Urothelium cell line (cell line): ENCODE data around the gene CSNK1D.
A peak's percentile ranks its signal among the peaks of the same experiment; 100 is the strongest.

Experiments
- DNase-seq: peaks from one replicate; pipeline ENCODE4 v3.0.0; 2011; ENCODE audit warnings: low spot score, mixed read lengths
- FAIRE-seq: peaks from 2 replicates; lab custom pipeline; 2011; peaks lifted over from hg19 to GRCh38; lab: Jason Lieb, UNC

Gene CSNK1D

GRCh38 chr17:82241183-82241925 lies 32.1 kb downstream of the CSNK1D start:
- DNase-seq, result no peak
- FAIRE-seq, result no peak

DNA sequence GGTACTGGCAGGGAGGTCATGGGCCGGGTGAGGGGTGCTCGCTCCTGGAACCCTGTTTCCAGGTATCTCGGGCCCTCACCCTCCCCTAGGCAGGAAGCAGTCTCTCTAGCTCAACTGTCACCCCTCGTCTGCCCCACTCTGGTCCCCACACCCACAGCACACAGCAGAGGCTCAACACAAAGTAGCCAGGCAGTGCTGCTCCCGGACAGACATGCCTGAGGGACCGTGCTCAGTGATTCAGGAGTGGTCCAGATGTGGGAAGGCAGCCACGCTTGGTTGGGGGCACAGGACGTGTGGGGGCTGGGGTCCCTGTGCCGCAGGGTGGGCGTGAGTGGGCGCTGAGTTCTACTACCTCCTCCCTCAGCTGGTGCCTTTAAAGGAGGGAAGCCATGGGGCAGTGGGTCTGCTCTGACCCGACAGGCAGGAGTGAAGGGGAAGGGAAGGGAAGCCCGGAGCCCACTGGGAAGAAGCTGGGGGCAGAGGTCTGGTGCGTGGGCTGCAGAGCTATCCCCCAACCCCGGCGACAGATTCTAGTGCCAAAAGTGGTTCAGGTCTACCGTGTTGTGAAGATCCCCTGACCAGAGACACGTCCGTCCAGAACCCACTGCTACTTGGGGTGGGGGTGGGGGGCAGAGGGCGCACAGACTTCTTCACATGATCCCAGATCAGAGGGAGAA lies 32.9 kb downstream of the CSNK1D start:
- DNase-seq, result no peak
- no peak for FAIRE-seq

GRCh38 chr17:82239926-82240505 lies 33.5 kb downstream of the CSNK1D start:
- FAIRE-seq, result no peak
- DNase-seq, result no peak

GRCh38 chr17:82239401-82239925 lies 34.0 kb downstream of the CSNK1D start:
- FAIRE-seq (no peak), DNase-seq (no peak)

GRCh38 chr17:82238472-82239201 lies 34.9 kb downstream of the CSNK1D start:
- FAIRE-seq, result no peak
- no peak for DNase-seq

DNA sequence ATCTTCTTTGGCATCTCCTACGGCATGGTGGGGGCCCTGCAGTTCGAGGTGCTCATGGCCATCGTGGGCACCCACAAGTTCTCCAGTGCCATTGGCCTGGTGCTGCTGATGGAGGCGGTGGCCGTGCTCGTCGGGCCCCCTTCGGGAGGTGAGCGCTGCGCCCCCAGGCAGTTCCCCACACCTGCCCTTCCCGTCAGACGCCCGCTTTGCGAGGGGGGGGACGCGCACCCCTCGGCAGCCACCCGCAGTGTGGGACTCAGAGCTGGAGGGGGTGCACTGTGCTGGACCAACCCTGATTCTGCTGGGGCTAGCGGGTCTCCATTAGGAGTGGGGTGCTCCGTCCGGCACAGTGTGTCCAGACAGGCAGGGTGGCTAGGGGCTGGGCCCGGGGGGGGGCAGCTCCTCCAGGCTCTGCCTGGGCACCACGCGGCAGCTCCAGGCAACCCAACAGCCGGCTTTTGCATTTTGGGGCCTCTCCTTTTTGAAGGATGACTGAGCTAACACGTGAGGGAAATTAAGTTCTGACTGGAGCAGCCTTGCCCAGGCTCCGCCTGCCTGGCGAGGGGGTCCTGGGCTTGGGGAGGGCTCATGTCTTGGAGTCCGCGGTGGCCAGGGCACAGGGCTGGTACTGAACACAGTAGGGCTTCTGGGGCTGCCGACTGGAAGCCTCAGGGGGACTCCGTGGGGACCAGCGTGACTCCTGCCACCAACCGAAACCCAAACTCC lies 35.6 kb downstream of the CSNK1D start:
- DNase-seq (no peak), FAIRE-seq (no peak)

- FAIRE-seq (no peak), DNase-seq (no peak)
Measured at GRCh38 chr17:82237083-82237745, 36.3 kb downstream of the CSNK1D start.

GRCh38 chr17:82236142-82236971 lies 37.1 kb downstream of the CSNK1D start:
- no peak for FAIRE-seq
- peak; percentile 83 for DNase-seq

- FAIRE-seq (peak; percentile 56), DNase-seq (no peak)
Measured at GRCh38 chr17:82235775-82236141, 37.7 kb downstream of the CSNK1D start.

DNA sequence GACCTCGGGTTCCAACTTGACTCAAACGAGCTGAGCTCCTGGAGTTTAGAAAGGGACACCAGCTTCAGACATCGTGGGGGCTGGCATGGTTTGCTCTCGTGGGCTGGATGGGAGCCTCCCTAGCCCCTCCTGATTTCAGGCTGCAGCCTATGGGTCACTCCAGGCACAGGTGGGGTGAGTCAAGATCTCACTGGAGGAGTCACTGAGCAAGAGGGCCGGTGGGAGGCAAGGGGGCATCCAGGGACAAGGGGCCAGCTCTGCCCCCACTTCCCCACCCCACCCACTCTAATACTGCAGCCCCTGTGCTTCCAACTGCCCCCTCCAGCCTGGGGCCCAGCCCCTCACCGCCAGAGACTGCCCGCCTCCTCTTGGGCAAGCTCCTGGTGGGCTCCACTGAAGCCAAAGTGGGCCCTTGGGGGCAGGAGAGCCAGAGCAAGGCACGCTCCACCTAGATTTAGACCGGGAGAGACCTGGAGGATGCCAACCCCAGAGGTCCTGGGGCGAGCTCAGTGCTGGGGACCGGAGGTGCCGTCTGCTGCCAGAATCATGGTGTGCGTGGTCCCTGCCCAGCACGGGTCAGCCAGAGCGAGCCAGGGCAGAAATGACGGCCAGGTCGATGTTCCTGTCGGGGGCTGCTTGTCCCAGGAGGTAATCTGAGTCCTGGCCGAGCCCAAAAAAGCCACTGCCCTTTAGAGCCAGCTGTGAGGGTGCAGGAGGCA lies 38.3 kb downstream of the CSNK1D start:
- FAIRE-seq (no peak), DNase-seq (no peak)

GRCh38 chr17:82234211-82235055 lies 39.1 kb downstream of the CSNK1D start:
- FAIRE-seq (no peak), DNase-seq (no peak)

- FAIRE-seq, result no peak
- no peak for DNase-seq
Measured at GRCh38 chr17:82232876-82233785, 40.4 kb downstream of the CSNK1D start.

- FAIRE-seq, result no peak
- DNase-seq, result no peak
Measured at GRCh38 chr17:82232322-82232820, 41.1 kb downstream of the CSNK1D start.

- no peak for FAIRE-seq
- DNase-seq, result no peak
Measured at GRCh38 chr17:82231562-82232321, 41.8 kb downstream of the CSNK1D start.

GRCh38 chr17:82231312-82231561 lies 42.3 kb downstream of the CSNK1D start:
- DNase-seq, result no peak
- FAIRE-seq, result no peak
